ENCODE data around the gene FAM234B.

Gene FAM234B

GRCh38 chr12:13100605-13100881 lies 56.4 kb downstream of the FAM234B start:
- TF ChIP-seq EZH2phosphoT487 (conservative IDR thresholded peaks at IDR 0.05; ENCODE audit: low read length) (no peak), CTCF (IDR thresholded peaks at IDR 0.05; ENCODE audit: insufficient read depth, low read length, poor library complexity, severe bottlenecking) (no peak)
- Histone ChIP-seq H3K9me2 (replicated peaks; ENCODE audit: insufficient read depth, low read length) (no peaks in the 10 kb centered on the region), H3K4me3 (ENCODE audit: insufficient read depth, low read length, poor library complexity, severe bottlenecking) (no peak overlapping the region), H3K9me3 (ENCODE audit: insufficient read depth, low read length) (no peaks in the 10 kb centered on the region), H4K20me1 (ENCODE audit: low read depth, low read length) (no peaks in the 10 kb centered on the region), H3K4me2 (ENCODE audit: low read depth, low read length, poor library complexity, severe bottlenecking) (peak overlapping the region; percentile 44), H3K27me3 (ENCODE audit: low read length) (no peaks in the 10 kb centered on the region), H2AFZ (ENCODE audit: low read depth, low read length, severe bottlenecking) (no peak overlapping the region), H3K27ac (ENCODE audit: low read depth, low read length) (no peak overlapping the region), H3K79me2 (ENCODE audit: insufficient read depth, low read length) (no peaks in the 10 kb centered on the region), H3F3A (ENCODE audit: insufficient read depth) (no peaks in the 10 kb centered on the region), H3K36me3 (ENCODE audit: low read length) (no peaks in the 10 kb centered on the region), H3K9ac (ENCODE audit: low read length) (no peak overlapping the region)

GRCh38 chr12:13100882-13101769 lies 56.9 kb downstream of the FAM234B start:
- no peaks in the 10 kb centered on the region for H3K79me2 ChIP-seq (ENCODE audit: insufficient read depth, low read length)
- peak overlapping the region; percentile 19 for H2AFZ ChIP-seq (ENCODE audit: low read depth, low read length, severe bottlenecking)
- no peak for TF ChIP-seq CTCF (IDR thresholded peaks at IDR 0.05; ENCODE audit: insufficient read depth, low read length, poor library complexity, severe bottlenecking)
- TF ChIP-seq EZH2phosphoT487 (conservative IDR thresholded peaks at IDR 0.05; ENCODE audit: low read length) = no peak
- no peak overlapping the region for H3K27ac ChIP-seq (ENCODE audit: low read depth, low read length)
- H3F3A ChIP-seq (ENCODE audit: insufficient read depth) = no peaks in the 10 kb centered on the region
- no peak overlapping the region for H3K9ac ChIP-seq (ENCODE audit: low read length)
- no peaks in the 10 kb centered on the region for H3K27me3 ChIP-seq (ENCODE audit: low read length)
- no peaks in the 10 kb centered on the region for H3K9me3 ChIP-seq (ENCODE audit: insufficient read depth, low read length)
- H3K4me2 ChIP-seq (ENCODE audit: low read depth, low read length, poor library complexity, severe bottlenecking) = peak overlapping the region; percentile 44
- H4K20me1 ChIP-seq (ENCODE audit: low read depth, low read length) = no peaks in the 10 kb centered on the region
- no peak overlapping the region for H3K4me3 ChIP-seq (ENCODE audit: insufficient read depth, low read length, poor library complexity, severe bottlenecking)
- H3K36me3 ChIP-seq (ENCODE audit: low read length) = no peaks in the 10 kb centered on the region
- H3K9me2 ChIP-seq (replicated peaks; ENCODE audit: insufficient read depth, low read length) = no peaks in the 10 kb centered on the region

- H3K27ac ChIP-seq (ENCODE audit: low read depth, low read length) = no peak overlapping the region
- no peaks in the 10 kb centered on the region for H3K27me3 ChIP-seq (ENCODE audit: low read length)
Measured at GRCh38 chr12:13101821-13102375, 57.7 kb downstream of the FAM234B start.

More at GRCh38 chr12:13101821-13102375, 57.7 kb downstream of the FAM234B start:
- Histone ChIP-seq H3K9me2 (replicated peaks; ENCODE audit: insufficient read depth, low read length) (no peaks in the 10 kb centered on the region), H4K20me1 (ENCODE audit: low read depth, low read length) (no peaks in the 10 kb centered on the region), H3K9me3 (ENCODE audit: insufficient read depth, low read length) (no peaks in the 10 kb centered on the region), H2AFZ (ENCODE audit: low read depth, low read length, severe bottlenecking) (no peak overlapping the region), H3K9ac (ENCODE audit: low read length) (no peak overlapping the region), H3K4me2 (ENCODE audit: low read depth, low read length, poor library complexity, severe bottlenecking) (no peak overlapping the region), H3K79me2 (ENCODE audit: insufficient read depth, low read length) (no peaks in the 10 kb centered on the region), H3K4me3 (ENCODE audit: insufficient read depth, low read length, poor library complexity, severe bottlenecking) (no peak overlapping the region), H3F3A (ENCODE audit: insufficient read depth) (no peaks in the 10 kb centered on the region), H3K36me3 (ENCODE audit: low read length) (no peaks in the 10 kb centered on the region)
- TF ChIP-seq CTCF (IDR thresholded peaks at IDR 0.05; ENCODE audit: insufficient read depth, low read length, poor library complexity, severe bottlenecking) = no peak
- no peak for TF ChIP-seq EZH2phosphoT487 (conservative IDR thresholded peaks at IDR 0.05; ENCODE audit: low read length)

Measured in SU-DHL-6 (cell line).